ENCODE measurements around the gene SENP2. TPM values are rescaled to one million over a fixed set of nuclear protein-coding genes. Genes with fewer than 3 reads are reported as not detected.

Gene SENP2
- total RNA-seq, 1 experiment from 2014 or later: 56.9 TPM

DNA sequence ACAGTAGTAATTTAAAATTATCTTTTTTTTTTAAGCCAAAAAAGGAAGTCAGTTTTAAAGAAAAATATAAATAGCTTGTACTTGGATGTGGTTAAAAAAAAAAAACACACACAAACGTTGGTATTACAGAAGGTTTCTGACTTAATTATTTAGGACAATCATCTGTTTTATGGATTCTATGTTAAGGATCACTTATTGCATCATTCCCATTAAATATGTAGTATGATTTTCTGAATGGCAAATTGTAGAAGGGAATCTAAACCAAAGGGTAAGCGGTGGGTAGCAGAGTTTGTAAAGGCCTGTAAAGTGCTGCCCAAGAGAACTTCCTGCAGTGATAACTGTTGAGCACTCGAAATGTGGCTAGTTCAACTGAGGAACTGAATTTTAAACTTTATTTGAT lies 8.0 kb downstream of the SENP2 start (continued):
- TF ChIP-seq STAT6 (CRISPR knock-in tag; conservative IDR thresholded peaks at IDR 0.05; ENCODE audit: low read depth): no peak
- no peak for TF ChIP-seq ZNF232 (CRISPR knock-in tag; IDR thresholded peaks at IDR 0.05)
- TF ChIP-seq NFYB (CRISPR knock-in tag; conservative IDR thresholded peaks at IDR 0.05; ENCODE audit: low read depth): no peak

- H3K4me1 Mint-ChIP-seq: no peaks in the 10 kb centered on the region
- H3K27me3 Mint-ChIP-seq (ENCODE audit: low read depth): no peaks in the 10 kb centered on the region
- H3K9me3 Mint-ChIP-seq: no peaks in the 10 kb centered on the region
- CTCF ChIA-PET: interaction anchor here (1.7 kb wide), 1 partner anchor 65 kb away, joined by 6 read pairs; no protein-coding TSS in a partner anchor
- no peak overlapping the region for H3K4me3 Mint-ChIP-seq
- DNase-seq (ENCODE audit: low spot score) (no peak), ATAC-seq (no peak)
- TF ChIP-seq STAT6 (CRISPR knock-in tag; conservative IDR thresholded peaks at IDR 0.05; ENCODE audit: low read depth) (no peak), KAT7 (CRISPR knock-in tag; IDR thresholded peaks at IDR 0.05; ENCODE audit: borderline replicate concordance) (no peak)
- peaks cover 14% of the 10 kb centered on the region for H3K36me3 Mint-ChIP-seq
- POLR2A ChIA-PET: interaction anchor here (0.6 kb wide), 1 partner anchor 17 kb away, joined by 5 read pairs; no protein-coding TSS in a partner anchor
- H3K27ac Mint-ChIP-seq: 0 out of 2 replicates have a peak overlapping the region, but pooled peaks have one; percentile 21
Measured at GRCh38 chr3:185595526-185595925, 9.4 kb downstream of the SENP2 start.

DNA sequence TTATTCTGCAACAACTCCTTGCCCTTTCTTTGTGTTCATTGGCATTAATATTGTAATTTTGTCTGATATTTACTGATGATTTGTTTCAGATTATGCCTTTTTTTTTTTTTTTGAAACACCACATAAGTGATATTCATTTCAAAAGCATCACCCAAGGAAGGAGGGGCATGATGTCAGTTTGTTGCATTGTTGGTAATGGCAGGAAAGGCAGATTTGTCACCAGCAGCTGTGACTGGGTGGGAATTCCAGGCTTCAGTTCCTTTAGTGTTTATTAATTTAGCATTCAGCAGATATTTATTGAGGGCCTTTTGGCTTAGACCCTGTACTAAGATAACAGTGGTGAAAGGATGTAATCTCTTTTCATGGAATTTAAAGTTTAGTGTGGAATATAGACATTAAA lies 19.5 kb downstream of the SENP2 start:
- POLR2A ChIA-PET: no interaction called here
- TF ChIP-seq, protein P1, sequence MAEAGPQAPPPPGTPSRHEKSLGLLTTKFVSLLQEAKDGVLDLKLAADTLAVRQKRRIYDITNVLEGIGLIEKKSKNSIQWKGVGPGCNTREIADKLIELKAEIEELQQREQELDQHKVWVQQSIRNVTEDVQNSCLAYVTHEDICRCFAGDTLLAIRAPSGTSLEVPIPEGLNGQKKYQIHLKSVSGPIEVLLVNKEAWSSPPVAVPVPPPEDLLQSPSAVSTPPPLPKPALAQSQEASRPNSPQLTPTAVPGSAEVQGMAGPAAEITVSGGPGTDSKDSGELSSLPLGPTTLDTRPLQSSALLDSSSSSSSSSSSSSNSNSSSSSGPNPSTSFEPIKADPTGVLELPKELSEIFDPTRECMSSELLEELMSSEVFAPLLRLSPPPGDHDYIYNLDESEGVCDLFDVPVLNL (CRISPR knock-in tag; IDR thresholded peaks at IDR 0.05; ENCODE audit: borderline replicate concordance, low read depth): no peak
- no peak for TF ChIP-seq ZNF263 (CRISPR knock-in tag; IDR thresholded peaks at IDR 0.05; ENCODE audit: low read depth)
- no peak for TF ChIP-seq MXD4 (CRISPR knock-in tag; IDR thresholded peaks at IDR 0.05; ENCODE audit: borderline replicate concordance)
- ATAC-seq (no peak), DNase-seq (ENCODE audit: low spot score) (no peak)
- Mint-ChIP-seq H3K27me3 (ENCODE audit: low read depth) (no peaks in the 10 kb centered on the region), H3K4me1 (no peaks in the 10 kb centered on the region), H3K27ac (no peak overlapping the region), H3K9me3 (peaks cover 4% of the 10 kb centered on the region; the same call in 1 of the 2 replicates), H3K36me3 (peaks cover 72% of the 10 kb centered on the region), H3K4me3 (no peak overlapping the region)
- CTCF ChIA-PET: no interaction called here

DNA sequence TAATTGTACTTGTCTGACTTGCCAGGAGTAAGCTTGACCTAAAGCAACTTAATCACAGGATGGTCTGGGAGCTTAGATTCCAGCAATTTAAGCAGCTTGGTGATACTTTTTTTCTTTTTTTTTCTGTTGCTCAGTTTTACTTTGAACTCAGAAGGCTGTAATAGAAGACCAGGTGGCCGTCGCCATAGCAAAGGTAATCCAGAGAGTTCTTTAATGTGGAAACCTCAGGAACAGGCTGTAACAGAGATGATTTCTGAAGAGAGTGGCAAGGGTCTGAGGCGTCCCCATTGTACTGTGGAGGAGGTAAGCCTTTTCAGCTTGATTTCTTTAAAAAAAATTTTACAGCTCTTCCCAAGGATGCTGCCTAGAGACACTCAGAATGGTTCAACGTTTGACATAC lies 20.1 kb downstream of the SENP2 start:
- no peaks in the 10 kb centered on the region for H3K27me3 Mint-ChIP-seq (ENCODE audit: low read depth)
- ChIA-PET CTCF (no interaction called here), POLR2A (no interaction called here)
- no peaks in the 10 kb centered on the region for H3K4me1 Mint-ChIP-seq
- peaks cover 70% of the 10 kb centered on the region for H3K36me3 Mint-ChIP-seq
- DNase-seq (ENCODE audit: low spot score) (no peak), ATAC-seq (no peak)
- peaks cover 4% of the 10 kb centered on the region; the same call in 1 of the 2 replicates for H3K9me3 Mint-ChIP-seq
- H3K4me3 Mint-ChIP-seq: no peak overlapping the region
- no peak overlapping the region; the same call in 1 of the 2 replicates for H3K27ac Mint-ChIP-seq
- TF ChIP-seq, protein P2, sequence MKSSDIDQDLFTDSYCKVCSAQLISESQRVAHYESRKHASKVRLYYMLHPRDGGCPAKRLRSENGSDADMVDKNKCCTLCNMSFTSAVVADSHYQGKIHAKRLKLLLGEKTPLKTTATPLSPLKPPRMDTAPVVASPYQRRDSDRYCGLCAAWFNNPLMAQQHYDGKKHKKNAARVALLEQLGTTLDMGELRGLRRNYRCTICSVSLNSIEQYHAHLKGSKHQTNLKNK (CRISPR knock-in tag; IDR thresholded peaks at IDR 0.05): no peak
- TF ChIP-seq, protein P3, sequence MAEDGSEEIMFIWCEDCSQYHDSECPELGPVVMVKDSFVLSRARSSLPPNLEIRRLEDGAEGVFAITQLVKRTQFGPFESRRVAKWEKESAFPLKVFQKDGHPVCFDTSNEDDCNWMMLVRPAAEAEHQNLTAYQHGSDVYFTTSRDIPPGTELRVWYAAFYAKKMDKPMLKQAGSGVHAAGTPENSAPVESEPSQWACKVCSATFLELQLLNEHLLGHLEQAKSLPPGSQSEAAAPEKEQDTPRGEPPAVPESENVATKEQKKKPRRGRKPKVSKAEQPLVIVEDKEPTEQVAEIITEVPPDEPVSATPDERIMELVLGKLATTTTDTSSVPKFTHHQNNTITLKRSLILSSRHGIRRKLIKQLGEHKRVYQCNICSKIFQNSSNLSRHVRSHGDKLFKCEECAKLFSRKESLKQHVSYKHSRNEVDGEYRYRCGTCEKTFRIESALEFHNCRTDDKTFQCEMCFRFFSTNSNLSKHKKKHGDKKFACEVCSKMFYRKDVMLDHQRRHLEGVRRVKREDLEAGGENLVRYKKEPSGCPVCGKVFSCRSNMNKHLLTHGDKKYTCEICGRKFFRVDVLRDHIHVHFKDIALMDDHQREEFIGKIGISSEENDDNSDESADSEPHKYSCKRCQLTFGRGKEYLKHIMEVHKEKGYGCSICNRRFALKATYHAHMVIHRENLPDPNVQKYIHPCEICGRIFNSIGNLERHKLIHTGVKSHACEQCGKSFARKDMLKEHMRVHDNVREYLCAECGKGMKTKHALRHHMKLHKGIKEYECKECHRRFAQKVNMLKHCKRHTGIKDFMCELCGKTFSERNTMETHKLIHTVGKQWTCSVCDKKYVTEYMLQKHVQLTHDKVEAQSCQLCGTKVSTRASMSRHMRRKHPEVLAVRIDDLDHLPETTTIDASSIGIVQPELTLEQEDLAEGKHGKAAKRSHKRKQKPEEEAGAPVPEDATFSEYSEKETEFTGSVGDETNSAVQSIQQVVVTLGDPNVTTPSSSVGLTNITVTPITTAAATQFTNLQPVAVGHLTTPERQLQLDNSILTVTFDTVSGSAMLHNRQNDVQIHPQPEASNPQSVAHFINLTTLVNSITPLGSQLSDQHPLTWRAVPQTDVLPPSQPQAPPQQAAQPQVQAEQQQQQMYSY (CRISPR knock-in tag; IDR thresholded peaks at IDR 0.05): no peak
- TF ChIP-seq ZNF532 (CRISPR knock-in tag; IDR thresholded peaks at IDR 0.05; ENCODE audit: borderline replicate concordance): no peak
- TF ChIP-seq, protein P4, sequence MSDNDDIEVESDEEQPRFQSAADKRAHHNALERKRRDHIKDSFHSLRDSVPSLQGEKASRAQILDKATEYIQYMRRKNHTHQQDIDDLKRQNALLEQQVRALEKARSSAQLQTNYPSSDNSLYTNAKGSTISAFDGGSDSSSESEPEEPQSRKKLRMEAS (CRISPR knock-in tag; IDR thresholded peaks at IDR 0.05): no peak
